NK-92 treated with Interleukin-12 subunit alpha and Interleukin-12 subunit beta, amount 100 ng/mL, for 24 hours (cell line): ENCODE data around the gene SH3BGRL2.
"Not testable (repeated sequence)": the region's sequence is repeated elsewhere in the genome, so short reads cannot be mapped to it uniquely, and the experiment has no call there.

ENCODE experiments used
- DNase-seq: peaks from one replicate; lab custom pipeline; 2025; lab: John Stamatoyannopoulos, UW

SH3BGRL2 gene

DNA sequence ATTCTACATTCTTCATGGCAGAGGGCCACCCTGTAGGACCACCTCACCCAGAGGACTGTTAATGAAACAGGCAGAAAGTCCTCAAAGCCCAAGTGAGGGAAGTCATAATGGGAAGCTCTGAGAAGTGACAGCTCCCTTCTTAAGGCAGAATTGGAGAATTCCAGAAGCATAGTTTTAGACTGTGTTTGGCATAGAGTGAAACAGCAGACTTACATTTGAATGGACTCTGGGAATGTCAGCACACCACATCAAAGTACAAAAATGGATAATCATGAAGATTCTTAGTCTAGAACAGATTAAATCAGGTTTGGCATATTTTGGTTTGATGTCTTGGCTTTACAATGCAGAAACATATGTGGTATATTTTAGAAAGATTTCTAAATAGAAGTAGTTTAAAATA, 17.9 kb downstream of the SH3BGRL2 start:
- no peak for DNase-seq

DNA sequence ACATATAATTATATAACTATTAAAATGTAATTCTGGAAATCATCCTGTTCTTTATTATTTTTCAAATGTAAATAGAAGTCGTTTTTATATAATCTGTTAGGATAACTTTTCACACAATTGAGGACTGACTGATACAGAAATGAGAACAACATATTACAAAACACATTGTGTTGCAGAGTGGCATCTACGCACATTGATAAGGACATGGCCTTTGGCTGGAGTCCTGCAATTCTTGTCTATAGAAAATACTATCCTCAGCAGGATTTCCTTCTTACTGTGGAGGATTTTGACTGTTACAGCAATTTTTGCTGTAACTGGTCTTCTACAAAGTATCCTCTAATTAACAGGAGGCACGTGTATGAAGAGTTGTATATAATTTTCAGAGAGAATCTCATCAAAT, 19.8 kb downstream of the SH3BGRL2 start:
- no peak for DNase-seq

DNA sequence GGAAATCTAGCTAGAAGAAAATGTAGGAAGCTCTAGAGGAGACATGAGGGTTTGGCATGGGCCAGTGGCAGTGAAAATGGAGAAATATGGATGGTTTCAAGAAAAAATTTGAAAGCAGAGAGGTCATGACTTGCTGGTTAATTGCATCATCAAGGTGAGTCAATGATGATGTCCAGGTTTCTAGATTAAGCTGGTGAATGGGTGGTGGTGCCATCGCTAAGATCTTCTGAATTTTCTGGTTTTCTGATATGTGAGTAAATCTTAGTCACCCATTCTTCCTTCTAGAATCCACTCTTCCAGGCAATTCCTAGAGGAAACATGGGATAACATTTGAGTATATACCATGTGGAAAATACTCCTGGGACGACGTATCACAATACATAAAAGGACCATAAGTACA, 25.0 kb downstream of the SH3BGRL2 start:
- no peak for DNase-seq

DNA sequence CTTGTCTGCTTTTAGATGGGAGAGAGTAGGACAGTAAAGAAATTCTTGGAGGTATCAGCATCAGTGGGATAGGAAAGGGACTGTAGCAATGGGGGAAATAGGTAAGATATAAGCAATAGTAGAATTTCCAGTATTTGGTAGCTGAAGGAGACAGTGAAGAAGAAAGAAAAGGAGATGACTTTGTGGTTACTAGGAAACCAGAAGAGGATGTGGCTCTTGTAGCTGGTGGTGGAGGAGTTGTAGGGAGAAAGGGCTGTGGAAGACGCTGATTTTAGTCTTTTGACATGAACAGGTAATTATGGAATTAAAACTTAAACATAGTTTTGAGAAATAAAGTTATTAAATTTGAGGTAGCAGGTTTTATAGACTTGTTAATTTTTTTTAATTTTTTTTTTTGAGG, 26.1 kb downstream of the SH3BGRL2 start:
- no peak for DNase-seq

DNA sequence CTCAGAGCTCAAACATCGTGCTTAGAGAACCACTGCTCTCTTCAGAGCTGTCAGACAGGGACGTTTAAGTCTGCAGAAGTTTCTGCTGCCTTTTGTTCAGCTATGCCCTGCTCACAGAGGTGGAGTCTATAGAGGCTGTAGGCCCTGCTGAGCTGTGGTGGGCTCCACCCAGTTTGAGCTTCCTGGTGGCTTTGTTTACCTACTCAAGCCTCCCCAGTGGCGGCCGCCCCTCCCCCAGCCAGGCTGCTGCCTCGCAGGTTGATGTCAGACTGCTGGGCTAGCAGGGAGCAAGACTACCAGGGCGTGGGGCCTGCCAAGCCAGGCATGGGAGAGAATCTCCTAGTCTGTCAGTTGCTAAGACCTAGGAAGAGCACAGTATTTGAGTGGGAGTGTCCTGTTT, 32.5 kb downstream of the SH3BGRL2 start:
- not testable (repeated sequence) for DNase-seq

DNA sequence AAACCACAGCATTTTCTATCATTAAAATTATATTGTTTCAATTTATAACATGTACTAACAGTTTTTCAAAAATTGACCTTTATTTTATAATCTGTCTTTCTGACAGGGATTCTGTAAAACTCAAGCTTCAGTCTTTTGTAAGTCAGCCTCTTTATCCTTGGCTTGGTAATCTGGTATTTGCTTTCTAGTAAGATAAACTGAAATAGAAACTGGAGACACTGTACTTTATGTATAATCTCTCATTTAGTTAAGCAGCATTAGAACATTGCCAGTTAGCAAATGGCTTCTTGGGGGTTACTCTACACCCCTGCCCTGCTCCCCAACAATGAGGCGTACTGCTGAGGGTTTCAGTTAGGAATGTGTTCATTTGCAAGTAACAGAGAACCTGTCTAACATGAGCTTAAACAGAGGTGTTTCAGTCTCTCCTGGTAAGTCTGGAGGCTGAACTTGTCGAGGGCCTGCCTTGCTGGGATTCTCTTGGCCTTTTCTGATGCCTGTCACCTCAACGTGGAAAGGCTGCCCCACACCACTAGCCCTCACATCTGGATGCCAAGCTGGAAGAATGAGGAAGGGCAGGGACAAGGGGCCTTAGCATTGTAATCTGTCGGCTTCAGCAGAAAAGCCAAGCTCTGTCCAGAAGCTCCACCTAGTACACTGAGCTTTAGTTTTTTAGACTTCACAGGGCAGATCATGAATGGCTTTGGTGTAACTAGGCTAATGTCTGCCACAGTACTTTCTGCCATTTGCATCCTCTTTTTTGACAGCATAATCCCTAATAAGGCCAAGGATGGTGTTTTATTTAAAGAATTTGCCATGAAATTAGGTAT, 34.8 kb downstream of the SH3BGRL2 start:
- DNase-seq, result no peak

DNA sequence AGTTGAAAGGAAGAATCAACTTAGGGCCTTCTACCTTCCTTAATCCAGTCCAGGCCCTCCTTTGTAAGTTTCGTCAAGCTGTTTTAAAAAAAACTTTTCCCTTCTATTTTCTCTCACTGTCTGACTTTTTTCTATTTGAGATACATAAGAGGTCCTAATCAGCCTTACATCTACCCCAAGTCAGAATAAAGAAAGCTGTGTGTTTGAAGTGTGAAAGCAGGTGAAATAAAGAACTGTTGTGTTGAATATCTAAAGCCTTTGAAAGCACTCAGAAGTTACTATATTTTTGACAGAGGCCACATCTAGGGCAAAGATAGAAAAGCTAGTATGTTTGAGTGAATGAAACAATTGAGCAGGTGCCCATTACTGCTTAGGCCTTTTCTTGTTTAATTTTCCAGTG, 35.5 kb downstream of the SH3BGRL2 start:
- no peak for DNase-seq

DNA sequence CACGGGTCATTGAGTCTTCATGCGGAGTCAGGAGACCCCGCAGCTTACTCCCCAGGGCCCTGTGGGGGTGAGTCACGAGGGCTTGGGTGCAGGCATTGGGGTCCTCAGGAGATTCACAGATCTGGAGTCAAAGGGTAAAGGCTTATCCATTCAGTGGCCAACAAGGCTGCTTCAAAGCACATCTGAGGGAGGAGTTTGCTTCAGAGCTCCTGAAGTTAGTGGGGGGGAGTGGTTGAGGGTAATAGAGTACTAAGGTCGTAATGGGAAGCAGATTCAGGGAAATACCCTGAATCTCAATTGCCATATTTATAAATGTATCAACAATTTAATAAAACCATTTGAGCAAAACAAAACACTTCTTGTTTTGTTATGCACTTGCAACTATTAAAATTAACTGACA, 37.3 kb downstream of the SH3BGRL2 start:
- DNase-seq, result no peak

DNA sequence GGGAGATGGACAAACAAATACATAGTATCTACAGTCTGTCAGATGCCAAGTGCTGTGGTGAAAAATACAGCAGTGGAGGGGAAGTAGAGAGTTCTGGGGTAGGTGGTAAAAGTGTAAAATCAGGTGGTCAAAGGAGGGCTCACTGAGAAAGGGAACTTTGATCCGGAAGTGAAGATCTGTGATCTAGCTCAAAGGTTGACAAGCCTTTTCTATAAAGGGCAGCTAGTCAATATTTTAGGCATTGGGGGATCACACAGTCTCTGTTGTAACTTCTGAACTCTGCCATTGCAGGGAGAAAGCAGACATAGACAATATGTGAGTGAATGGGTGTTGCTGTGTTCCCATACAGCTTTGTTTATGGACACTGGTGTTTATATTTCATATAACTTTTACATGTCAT, 38.6 kb downstream of the SH3BGRL2 start:
- DNase-seq, result no peak

DNA sequence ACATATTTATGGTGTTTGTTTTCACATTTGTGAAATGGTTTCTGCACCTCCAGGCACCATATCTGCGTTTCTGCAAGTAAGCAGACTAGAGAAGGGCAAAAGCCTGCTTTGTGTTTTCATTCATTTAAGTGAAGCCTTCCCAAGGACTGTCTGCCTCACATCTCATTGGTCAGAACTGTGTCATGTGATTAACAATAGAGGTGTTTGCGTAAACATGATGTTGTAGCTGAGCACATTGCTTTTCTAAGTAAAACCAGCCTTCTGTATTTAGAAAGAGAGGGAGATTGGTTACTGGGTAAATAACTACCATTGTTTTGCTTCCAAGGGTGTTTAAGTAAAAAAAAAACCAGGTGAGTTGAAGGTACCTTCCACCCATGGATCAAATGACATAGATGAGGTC, 39.7 kb downstream of the SH3BGRL2 start:
- DNase-seq, result no peak

DNA sequence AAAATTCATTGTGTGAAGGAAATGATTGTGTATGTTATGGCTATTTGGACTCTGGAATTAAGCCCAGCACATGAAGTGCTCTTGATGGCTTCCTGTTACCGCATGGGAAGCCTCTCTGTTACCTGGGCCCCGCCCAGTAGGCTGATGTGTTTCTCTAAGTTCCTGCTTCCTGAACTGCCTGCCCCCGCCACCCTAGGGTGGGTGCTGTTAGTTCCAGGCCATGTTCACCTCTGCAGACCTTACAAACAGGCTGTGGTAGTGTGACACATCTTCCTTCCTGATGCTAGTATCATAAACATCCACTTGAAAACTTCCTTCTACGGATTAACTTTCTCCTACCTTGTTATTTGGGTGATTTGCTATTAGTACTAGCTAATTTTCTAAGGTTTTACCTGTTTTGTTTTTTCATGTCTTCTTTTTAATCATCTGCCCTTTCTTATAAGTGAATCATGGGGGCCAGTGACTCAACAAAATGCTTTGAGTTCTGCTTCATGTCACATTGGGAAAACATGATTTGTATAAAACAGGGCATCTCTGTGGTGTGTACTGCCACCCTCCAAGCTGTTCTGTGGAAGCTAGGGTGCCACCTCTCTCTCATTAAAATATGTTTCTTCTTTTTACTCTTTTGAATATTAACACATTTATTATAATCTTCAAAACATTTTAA, 40.6 kb downstream of the SH3BGRL2 start:
- DNase-seq, result no peak

DNA sequence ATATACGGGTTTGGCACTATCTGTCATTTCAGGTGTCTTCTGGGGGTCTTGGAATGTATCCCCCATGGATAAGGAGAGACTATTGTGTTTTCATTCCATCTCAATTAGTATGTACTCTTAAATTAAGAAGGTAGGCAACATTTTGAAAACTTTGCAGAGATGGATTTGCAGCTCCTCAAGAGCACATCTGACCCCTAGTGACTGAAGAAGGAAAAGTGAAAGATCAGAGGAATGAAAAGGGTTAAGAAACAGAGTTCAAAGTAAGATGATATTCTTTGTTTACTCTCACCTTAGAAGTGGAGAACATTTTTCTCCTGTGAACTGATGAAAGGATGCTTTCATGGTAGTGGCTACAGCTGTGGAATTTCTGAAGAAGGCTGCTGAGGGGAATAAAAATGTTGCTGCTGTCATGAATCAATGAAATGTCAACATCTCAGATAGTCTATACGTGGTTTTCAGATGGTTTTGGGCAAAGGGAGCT, 41.5 kb downstream of the SH3BGRL2 start:
- no peak for DNase-seq

DNA sequence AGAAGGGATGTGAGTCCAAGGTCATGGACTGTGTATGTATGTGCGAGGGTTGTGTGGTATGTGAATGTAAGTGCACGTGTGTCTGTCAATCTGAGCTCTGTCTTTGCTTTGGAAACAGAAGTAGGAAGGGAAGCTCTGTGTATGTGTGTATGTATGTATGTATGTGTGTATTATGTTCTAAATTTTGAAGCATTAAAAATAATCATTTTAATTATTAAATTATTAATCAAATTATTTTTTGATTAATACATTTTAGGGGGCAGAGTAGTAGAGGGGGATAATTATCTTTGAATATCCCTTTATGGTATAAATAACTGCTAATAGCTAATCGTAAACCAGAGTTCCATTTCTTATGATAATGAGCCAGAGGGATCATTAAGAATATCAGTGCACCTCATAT, 42.8 kb downstream of the SH3BGRL2 start:
- DNase-seq, result no peak

DNA sequence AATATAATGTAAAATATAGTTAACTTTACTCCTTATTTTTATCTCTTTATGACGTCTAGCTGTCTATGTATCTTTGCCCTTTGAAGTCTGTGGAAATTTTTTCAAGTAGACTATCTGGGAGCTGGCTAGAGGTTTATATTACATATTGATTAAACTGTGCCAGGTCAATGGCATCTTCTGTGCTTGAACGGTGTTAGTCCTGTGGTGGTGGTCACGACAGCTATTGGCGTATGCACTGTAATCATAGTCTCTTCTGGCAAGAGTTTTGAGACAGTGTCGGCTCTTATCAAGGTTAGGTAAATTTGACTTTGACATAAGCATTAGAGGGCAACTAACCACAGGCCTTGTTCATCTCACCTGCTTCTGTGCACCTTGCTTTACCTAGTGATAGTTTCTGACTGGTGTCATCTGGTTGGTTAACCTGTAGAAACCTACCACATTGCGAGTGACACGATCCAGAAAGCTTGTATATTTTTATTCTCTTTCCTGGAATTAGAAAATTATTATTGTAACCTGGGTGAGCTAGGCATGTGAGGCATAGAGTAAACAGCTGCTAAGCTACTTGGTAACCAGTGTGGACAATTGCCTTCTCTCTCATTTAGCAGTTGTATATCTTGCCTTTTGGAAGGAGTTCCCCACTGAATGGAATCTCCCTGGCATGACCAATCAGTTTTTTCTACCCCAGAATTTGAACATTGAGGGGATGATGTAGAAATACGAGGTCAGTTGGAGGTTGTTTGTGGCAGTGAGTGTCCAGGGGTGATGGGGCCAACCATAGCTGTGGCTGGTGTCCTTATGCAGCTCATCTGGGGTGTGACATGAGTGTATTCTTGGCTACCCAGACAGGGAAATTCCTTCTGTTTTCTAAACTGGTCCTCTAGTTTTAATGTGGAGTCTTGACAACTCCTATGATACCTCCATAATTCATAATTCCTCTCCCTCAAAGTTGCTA, 45.9 kb downstream of the SH3BGRL2 start:
- DNase-seq, result no peak

DNA sequence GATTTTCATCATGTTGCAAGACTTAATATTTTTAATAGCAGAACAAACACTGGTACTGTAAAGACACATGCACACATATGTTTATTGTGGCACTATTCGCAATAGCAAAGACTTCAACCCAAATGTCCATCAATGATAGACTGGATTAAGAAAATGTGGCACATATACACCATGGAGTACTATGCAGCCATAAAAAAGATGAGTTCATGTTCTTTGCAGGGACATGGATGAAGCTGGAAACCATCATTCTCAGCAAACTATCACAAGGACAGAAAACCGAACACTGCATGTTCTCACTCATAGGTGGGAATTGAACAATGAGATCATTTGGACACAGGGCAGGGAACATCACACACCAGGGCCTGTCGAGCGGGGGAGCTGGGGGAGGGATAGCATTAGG, 51.6 kb downstream of the SH3BGRL2 start:
- not testable (repeated sequence) for DNase-seq

DNA sequence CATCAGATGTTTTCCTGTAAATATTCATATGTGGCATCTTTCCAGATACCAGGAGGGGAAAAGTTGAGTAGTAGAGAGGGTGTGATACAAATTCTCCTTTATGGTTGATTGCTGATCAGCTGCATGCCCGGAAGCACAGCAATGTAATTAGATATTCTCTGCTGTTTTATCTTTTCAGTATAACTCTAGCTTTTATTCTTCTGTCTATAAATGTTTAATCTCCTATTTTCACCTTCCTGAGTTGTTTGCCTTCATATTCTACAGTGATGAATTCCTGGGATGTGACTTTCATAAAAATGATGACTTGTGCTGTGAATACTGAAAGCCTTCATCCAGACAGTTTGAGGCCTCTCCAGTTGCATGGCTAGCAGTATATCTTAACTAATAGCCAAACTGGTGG, 53.7 kb downstream of the SH3BGRL2 start:
- no peak for DNase-seq

DNA sequence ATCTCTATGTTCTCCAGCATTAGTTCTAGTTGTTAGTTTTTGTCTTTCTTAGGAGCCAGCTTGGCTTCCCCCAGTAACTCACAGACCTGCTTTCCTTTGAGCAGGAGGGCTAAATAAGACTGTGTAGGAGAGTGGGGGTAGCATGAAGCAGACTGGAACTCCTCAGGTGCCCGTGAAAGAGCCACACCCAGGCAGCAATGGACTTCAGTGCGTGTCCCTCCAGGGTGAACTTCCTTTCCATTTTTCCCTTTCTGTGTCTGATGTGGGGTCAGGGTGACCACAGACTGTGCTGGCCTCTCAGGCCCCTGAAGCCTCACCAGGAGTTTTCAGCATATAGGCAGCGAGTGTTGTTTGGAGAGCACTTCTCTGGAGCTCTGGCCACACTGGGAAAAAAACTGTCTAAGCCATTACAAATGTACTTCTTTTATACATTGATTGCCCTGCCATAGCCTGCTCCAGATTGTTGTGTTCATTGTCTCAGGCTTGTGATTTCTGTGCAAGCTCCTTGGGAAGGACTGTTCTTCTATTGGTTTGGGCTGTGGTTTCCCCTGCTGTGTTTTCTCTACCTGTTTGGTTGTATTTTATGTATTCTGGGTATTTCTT, 55.7 kb downstream of the SH3BGRL2 start:
- DNase-seq, result no peak

DNA sequence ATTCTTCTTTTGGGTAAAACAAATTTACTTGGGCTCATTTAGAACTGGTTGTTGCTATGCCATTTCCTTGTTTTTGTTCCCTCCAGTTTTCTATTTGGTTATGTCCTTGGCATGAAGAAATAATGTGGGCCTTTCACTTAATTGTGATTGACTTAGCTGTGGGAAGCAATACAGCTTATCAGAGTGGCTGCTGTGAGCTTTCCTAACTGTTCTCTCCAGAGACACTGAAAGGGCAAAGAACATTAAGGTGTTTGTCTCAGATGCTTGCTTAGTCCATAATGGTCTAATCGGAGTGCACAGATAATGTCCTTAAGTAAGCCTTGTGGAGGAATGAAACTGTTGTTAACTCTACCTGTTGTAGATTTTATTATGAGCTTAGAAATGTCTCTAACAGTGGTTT, 56.6 kb downstream of the SH3BGRL2 start:
- no peak for DNase-seq

DNA sequence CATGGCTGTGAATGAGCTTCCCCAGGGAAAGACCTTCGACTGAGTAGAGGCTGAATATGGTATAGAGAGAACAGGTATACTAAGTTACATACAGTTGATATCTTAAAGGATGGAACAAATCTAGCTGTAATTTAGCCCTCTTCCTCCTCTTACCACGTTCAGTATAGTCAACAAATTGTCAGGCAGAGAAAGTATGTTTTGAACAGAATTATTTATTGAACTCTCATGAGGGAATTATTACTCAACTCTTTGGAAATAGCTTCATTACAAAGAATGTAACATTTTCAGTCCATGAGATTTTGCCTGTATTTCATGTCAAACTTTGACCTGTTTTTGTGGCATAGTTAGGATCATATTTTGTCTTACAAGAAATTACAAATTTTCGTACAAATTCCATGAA, 63.0 kb downstream of the SH3BGRL2 start:
- DNase-seq, result no peak

DNA sequence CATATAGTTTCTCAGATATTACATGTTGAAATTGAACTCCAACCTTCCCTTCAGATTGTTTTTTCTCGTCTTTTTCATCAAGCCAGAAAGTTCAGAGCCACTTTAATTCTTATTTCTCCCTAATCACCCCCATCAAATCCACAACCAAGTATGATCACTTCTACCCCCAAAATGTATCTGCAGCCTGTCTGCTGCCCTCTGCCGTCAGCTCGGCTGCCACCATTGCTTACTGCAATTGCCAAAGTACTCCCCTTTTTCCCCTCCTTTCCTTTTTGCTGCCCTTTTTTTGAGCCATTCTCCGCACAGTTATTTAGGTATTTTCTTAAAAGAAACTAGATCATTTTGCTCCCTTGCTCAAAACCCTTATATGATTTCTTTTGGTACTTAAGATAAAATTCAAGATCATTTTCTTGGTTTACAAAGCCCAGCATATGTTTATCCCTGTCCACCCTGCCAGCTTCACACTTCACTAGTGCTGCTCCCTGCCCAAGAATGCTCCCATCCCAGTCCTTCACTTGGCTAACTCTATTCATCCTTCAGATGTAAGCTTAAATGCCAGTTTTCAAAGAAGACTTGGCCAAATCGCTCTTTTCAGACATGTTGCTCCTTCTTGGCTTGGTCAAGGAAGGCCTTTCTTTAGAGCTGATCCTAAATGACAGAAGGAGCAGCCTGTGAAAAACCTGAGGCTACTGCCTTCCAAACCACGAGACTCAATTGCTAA, 63.7 kb downstream of the SH3BGRL2 start:
- DNase-seq, result no peak

DNA sequence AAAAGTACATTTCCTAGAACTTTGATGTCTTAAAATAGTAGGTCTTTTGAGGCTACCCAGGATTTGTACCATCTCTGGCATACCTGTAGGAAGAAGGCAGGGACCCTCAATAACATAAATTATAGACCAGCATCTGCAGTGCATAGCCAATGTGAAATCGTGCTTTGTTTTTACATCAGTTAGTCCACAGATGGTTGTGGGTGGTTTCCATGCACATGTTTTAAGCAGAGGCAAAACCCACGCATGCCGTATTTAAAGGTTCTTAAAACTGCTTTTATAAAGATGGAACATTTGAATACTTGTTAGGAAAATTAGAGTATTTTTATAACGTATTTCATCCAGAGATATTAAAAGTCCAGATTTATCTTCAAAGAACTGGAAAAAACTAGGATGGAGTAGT, 66.3 kb downstream of the SH3BGRL2 start:
- no peak for DNase-seq
